Stimulated activated CD4-positive, alpha-beta T cell treated with anti-CD3 and anti-CD28 coated beads, Interleukin-15, amount 100 ng/mL, for 48 hours (primary cell): Measurements from ENCODE around the gene TMEM134.
"Not testable (repeated sequence)": the region's sequence is repeated elsewhere in the genome, so short reads cannot be mapped to it uniquely, and the experiment has no call there.

ENCODE experiments used
- DNase-seq, 2 donors: peaks; one replicate each; pipeline ENCODE4 v3.0.0-alpha.2; 2020; ENCODE audit warnings: low read depth in 2 of 2

The TMEM134 gene

GRCh38 chr11:67438158-67438902 lies 30.7 kb downstream of the TMEM134 start:
- DNase-seq = peak; percentile 74 to 79

GRCh38 chr11:67437809-67438157 lies 31.3 kb downstream of the TMEM134 start:
- no peak for DNase-seq

GRCh38 chr11:67437082-67437808 lies 31.8 kb downstream of the TMEM134 start, which contains the start of gene PTPRCAP:
Gene PTPRCAP (minus strand): TSS chr11:67437682. CDS start chr11:67437619, 63 bp downstream.
- DNase-seq = peak; percentile 44 to 64

- peak; percentile 72 to 78 for DNase-seq
Measured at GRCh38 chr11:67436459-67437081, 32.5 kb downstream of the TMEM134 start.

- no peak for DNase-seq
Measured at GRCh38 chr11:67435727-67436458, 33.2 kb downstream of the TMEM134 start.

GRCh38 chr11:67435031-67435726 lies 33.9 kb downstream of the TMEM134 start:
- no peak for DNase-seq

GRCh38 chr11:67434395-67434881 lies 34.6 kb downstream of the TMEM134 start:
- no peak for DNase-seq

GRCh38 chr11:67433536-67434394 lies 35.3 kb downstream of the TMEM134 start:
- no peak for DNase-seq

GRCh38 chr11:67432655-67433349 lies 36.2 kb downstream of the TMEM134 start:
- no peak for DNase-seq

- DNase-seq = no peak
Measured at GRCh38 chr11:67431346-67432249, 37.5 kb downstream of the TMEM134 start.

GRCh38 chr11:67429722-67430121 lies 39.3 kb downstream of the TMEM134 start:
- DNase-seq = no peak

- DNase-seq = no peak
Measured at GRCh38 chr11:67429038-67429668, 39.9 kb downstream of the TMEM134 start.

- DNase-seq = peak; percentile 98 to 99
Measured at GRCh38 chr11:67428052-67429001, 40.7 kb downstream of the TMEM134 start, which contains the start of gene RPS6KB2. Gene RPS6KB2 (plus strand): TSS chr11:67428494. CDS start chr11:67428546, 52 bp downstream.

GRCh38 chr11:67427364-67427859 lies 41.6 kb downstream of the TMEM134 start:
- DNase-seq = not testable (repeated sequence)

- no peak for DNase-seq
Measured at GRCh38 chr11:67423891-67424613, 45.0 kb downstream of the TMEM134 start.

GRCh38 chr11:67423466-67423865 lies 45.6 kb downstream of the TMEM134 start:
- DNase-seq = no peak
